Omental fat pad (tissue), 4 donors: ENCODE data around the gene KCNJ16. TPM values are rescaled to one million over a fixed set of nuclear protein-coding genes. Genes with fewer than 3 reads are reported as not detected.

Experiments
- ATAC-seq: fragments of 150-250 bp; one replicate; pipeline ENCODE4 v1.9.1; 2016; ENCODE audit warnings: mild to moderate bottlenecking, moderate library complexity; ENCODE audit not compliant: low FRiP score
- DNase-seq: peaks from one replicate; pipeline ENCODE4 v3.0.0-alpha.2; 2019; ENCODE audit warnings: low spot score
- total RNA-seq, 4 donors: library from RNA; depleted of rRNA; stranded (reverse); fragments of >200 nt; gene quantifications; one replicate each; pipeline ENCODE4 v1.1.0, GENCODE V29; 2016
- TF ChIP-seq, protein P1 (sequence below), 3 donors: fragments of 450-650 bp; IDR thresholded peaks; one replicate each; pipeline ENCODE4 v1.5.1; 2016 to 2017; ENCODE audit warnings: antibody characterized with exemption in 3 of 3, mild to moderate bottlenecking in 3 of 3, moderate library complexity in 2 of 3

Gene KCNJ16
- total RNA-seq, 4 donors from 2014 or later = 0.24 to 1.4 (median 0.93) TPM

DNA sequence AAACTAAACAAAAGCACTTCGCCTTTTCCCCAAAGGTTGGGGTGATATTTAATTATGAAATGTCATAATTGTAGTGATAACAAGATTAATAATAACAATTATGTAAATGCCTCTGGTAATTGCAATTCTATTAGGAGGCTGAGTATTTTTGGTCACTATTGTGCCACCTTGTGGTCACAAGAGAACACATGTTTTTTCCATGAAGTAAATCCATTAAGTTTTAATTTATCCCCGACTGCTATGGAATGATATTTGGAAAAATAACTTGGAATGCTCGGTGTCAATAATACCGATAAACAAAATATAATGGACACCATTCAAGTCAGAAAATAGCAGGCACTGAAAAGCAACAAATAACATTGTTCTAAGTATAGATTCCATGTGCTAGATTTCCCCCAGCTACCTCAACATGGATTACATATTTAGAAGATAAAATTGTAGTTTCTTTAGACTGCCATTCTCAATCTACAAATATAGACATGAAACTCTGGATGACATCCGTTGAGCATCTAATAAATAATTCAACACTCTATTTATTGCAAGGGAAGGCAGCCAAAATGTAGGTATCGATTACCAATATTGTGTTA lies 69.3 kb downstream of the KCNJ16 start:
- ATAC-seq = no peak
- DNase-seq = no peak
- TF ChIP-seq, protein P1, sequence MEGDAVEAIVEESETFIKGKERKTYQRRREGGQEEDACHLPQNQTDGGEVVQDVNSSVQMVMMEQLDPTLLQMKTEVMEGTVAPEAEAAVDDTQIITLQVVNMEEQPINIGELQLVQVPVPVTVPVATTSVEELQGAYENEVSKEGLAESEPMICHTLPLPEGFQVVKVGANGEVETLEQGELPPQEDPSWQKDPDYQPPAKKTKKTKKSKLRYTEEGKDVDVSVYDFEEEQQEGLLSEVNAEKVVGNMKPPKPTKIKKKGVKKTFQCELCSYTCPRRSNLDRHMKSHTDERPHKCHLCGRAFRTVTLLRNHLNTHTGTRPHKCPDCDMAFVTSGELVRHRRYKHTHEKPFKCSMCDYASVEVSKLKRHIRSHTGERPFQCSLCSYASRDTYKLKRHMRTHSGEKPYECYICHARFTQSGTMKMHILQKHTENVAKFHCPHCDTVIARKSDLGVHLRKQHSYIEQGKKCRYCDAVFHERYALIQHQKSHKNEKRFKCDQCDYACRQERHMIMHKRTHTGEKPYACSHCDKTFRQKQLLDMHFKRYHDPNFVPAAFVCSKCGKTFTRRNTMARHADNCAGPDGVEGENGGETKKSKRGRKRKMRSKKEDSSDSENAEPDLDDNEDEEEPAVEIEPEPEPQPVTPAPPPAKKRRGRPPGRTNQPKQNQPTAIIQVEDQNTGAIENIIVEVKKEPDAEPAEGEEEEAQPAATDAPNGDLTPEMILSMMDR (IDR thresholded peaks at IDR 0.05) = no peak

GRCh38 chr17:70153210-70153609 lies 78.2 kb downstream of the KCNJ16 start:
- TF ChIP-seq, protein P1 (IDR thresholded peaks at IDR 0.05) = no peak
- ATAC-seq (no peak), DNase-seq (no peak)

DNA sequence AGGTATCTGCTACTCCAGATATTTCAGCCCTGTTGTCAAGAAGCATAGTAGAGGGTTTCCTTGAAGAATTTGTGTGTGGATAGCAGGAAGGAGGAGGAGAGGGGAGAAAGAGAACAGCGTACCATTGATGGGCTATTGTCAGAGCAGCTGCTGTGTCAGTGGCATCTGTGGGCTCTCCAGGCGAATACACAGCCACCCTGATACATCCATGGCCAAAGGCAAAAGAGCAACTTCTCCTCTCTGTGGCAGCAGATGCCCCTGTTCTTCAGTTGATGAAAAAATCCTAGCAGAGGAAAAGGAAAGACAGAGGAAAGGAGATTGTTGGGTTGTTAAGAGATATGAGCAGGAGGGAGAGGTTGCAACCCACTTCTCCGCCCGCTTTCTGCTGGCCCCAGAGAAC lies 82.1 kb downstream of the KCNJ16 start:
- ATAC-seq = no peak
- no peak for DNase-seq
- TF ChIP-seq, protein P1 (IDR thresholded peaks at IDR 0.05) = no peak

DNA sequence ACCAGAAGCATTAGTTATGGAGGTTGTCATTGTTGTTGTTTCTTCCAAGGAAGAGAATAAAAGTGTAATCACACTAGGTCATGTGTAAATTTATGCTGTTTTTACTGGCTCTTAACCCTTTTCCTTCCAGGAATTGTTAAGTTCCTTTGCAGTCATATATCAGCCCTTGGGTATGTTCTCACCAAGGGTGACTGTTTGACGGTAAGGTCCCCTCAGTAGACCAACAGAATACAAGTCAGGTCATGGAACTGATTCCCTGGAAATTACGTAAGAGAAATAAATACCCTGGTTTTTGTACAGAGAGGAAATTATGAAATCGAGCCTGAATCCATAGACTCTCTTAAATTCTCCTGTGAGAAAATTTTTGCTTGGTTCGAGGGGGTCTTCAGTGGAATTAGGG lies 83.2 kb downstream of the KCNJ16 start:
- no peak for DNase-seq
- ATAC-seq = no peak
- TF ChIP-seq, protein P1 (IDR thresholded peaks at IDR 0.05) = no peak

DNA sequence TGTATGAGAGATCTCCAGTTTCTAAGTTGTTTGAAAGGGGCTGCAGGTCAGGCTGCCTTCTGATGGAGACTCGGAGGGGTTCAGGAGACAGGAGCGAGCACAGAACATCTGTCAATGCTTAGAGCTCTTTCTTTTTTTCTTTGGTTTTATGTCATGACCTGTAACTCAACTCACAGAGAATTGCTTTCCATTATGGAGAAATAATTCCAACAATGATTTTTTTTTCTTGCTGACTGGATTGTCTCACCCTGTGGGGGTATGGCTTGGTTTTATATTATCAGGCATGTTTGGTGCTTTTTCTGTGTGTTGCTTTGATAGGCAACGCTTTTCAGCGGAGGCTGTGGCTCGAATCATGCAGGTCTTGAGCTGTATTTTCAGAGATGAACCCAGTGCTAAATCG lies 83.6 kb downstream of the KCNJ16 start:
- TF ChIP-seq, protein P1 (IDR thresholded peaks at IDR 0.05) = no peak
- DNase-seq (no peak), ATAC-seq (no peak)

- no peak for DNase-seq
- no peak for ATAC-seq
- TF ChIP-seq, protein P1 (IDR thresholded peaks at IDR 0.05) = no peak
These were observed 85.0 kb downstream of the KCNJ16 start for GRCh38 chr17:70159980-70160379.

GRCh38 chr17:70161519-70161918 lies 86.5 kb downstream of the KCNJ16 start:
- DNase-seq = no peak
- TF ChIP-seq, protein P1 (IDR thresholded peaks at IDR 0.05) = no peak
- no peak for ATAC-seq
